Head of caudate nucleus (tissue), 42 donors: ENCODE measurements around the gene TLE4.
A peak's percentile ranks its signal among the peaks of the same experiment; 100 is the strongest.
"Not testable (repeated sequence)": the region's sequence is repeated elsewhere in the genome, so short reads cannot be mapped to it uniquely, and the experiment has no call there.

ENCODE experiments used
- DNase-seq, 42 donors: peaks; one replicate each; pipeline versions ENCODE4 v3.0.0 to v3.0.0-alpha.2; 2020 to 2021; ENCODE audit warnings: mixed read lengths in 7 of 42
- intact Hi-C: fragments of 100-400 bp; cut with DNase I; formaldehyde crosslinking; loops from one replicate; pipeline ENCODE4 v1.15.0; 2022

Gene TLE4

DNA sequence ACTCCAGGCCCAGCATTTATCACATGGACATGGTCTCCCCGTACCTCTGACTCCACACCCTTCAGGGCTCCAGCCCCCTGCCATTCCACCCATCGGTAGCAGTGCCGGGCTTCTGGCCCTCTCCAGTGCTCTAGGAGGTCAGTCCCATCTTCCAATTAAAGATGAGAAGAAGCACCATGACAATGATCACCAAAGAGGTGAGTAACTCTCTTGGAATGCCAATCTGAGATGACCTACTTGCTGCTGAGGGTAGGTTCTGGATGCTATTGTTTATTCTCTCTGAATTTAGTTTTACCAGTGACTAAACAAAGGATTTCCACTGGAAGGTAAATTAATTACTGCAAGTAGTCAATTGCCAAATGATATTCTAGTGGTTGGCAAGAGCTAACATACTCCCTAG is 80.8 kb downstream of the TLE4 start:
- DNase-seq: no peak
- intact Hi-C loops: no loop called here

DNA sequence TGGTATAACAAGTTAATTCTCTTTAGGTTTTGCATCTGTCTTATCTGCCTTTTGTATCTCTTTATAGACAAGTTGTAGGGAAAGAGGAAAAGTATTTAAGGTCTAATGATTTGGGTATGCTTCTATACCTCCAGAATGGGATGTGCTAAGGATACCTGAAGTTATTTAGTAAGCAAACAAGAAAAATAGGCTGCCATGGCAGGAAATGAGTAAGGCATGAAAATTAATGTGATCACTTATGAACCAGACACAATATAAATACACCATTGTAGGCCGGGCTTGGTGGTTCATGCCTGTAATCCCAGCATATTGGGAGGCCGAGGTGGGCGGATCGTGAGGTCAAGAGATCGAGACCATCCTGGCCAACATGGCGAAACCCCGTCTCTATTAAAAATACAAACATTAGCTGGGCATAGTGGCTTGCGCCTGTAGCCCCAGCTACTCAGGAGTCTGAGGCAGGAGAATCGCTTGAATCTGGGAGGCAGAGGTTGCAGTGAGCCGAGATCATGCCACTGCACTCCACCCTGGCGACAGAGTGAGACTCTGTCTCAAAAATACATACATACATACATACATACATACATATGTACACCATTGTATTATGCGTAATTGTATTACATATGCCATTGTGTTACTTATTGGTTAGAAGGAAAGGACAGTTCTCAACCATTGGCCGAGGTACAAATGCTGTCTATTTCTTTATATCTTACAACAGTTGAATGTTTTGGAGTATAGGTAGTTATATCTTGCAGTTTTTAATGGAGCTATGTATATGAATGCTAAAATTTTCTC is 83.0 kb downstream of the TLE4 start:
- DNase-seq, intact Hi-C loops: not testable (repeated sequence)

DNA sequence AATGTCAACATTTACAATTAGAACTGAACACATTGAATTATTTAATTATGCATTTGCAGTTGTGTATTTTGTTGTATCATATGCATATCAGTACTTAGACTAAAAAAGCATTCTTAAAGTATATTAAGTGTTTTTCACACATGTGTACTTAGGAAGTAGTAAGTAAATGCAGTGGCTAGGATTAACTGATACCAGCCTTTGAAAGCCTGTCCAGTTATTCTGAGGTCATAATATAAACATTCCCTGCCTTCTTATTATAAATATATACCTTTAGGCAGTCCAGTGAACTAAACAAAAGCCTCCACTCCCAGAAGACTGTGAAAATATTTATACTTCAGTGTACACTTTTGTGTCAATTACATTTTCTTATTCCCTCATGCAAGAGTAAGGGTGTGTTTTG is 83.8 kb downstream of the TLE4 start:
- DNase-seq: no peak
- intact Hi-C loops: no loop called here

DNA sequence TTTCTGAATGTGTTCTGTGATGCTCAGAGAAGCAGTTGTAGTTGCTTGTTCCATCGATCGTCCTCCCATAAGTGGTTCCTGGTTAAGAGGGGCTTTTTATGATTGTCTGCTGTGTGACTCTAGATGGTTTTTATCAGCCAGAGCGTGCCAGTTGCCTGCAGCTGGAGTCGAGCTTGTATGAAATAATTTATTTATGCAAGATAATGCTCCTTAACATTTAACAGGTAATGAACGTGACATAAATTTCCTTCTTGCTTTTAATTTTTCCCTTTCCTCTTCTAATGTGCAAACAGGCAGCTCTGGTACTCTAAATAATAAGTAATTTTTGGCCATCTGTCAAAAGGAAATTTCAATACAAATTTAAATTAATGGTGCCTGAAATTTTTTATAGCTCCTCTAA is 84.4 kb downstream of the TLE4 start:
- no peak for DNase-seq
- intact Hi-C loops: no loop called here

DNA sequence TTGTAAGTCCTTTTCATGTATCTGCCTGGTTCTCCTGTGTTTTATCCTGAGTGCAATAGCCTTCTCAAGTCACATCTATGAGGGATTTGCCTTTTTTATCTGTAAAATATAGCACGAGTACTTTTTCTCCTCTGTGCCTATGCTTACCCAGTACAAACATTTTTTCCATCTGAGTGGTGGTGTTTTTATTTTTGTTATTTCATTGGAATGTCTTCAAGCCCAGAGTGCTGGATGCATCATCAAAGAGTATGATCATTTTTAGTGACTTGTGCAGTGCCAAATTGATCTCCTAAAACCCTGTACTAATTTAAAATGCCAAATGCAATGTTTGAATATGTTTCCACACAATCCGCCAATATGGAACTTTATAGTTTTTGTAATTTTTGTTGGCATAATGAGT is 86.1 kb downstream of the TLE4 start:
- intact Hi-C loops: no loop called here
- DNase-seq: no peak

- no peak for DNase-seq
- intact Hi-C loops: no loop called here
Observed at GRCh38 chr9:79658926-79659325, 87.2 kb downstream of the TLE4 start.

GRCh38 chr9:79660615-79661014 is 88.8 kb downstream of the TLE4 start:
- intact Hi-C loops: loop anchor here (10.0 kb wide), 1 partner anchor 86 kb away; the partner anchor contains the start of gene TLE4
- peak in 1 of 42 donors; percentile 9 for DNase-seq

DNA sequence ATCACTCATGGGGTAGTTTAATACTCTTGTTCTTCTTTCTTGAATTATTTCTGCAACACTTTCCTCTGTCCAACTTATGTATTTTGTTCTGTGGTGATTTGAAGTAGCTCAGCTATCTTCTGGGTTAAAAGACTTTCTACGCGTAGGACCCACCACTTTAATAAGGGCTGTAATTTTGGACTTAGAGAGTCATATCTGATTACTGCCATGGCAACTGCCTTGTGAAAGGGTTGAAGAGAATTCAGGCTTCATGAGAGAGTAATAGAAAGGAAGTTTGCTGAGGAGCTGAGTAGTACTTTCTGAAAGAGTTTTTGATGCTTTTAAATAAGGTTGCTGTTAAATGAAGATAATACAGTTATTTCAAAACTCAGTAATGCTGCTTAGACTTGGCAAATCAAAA is 89.5 kb downstream of the TLE4 start:
- intact Hi-C loops: loop anchor here (10.0 kb wide), 1 partner anchor 86 kb away; the partner anchor contains the start of gene TLE4
- no peak for DNase-seq

DNA sequence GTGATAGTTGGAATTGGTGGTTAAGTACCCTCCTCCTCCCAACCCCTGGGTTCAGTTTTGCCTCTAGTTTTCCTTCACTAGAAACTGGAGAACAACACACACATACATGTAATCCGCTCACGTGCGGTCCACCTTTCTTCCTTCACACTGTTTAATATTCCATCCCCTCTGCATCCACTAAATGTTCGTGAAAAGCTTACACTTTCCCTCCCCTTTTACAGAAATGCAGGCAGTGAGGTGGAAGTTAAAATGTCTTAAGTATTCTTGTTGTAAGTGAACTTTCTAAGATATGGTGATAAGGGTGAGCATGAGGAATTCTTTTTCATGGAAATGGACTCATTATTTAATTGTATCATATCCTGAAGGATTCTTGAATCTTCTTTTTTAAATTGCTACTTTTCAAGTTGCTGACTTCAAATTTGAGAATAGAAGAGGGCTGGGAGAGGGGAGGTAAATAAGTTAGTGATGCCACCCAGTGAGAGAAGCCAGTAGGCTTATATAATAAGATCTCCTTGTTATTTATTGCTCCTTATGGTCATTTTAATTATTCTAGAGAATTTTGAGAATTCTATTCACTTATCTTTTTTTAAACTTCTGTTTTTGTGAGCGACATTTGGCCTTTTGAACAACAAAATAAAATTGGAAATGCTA is 90.2 kb downstream of the TLE4 start:
- no peak for DNase-seq
- intact Hi-C loops: loop anchor here (10.0 kb wide), 1 partner anchor 87 kb away; the partner anchor contains the start of gene TLE4

GRCh38 chr9:79662537-79662956 is 90.8 kb downstream of the TLE4 start:
- intact Hi-C loops: loop anchor here (10.0 kb wide), 1 partner anchor 88 kb away; the partner anchor contains the start of gene TLE4
- no peak for DNase-seq

DNA sequence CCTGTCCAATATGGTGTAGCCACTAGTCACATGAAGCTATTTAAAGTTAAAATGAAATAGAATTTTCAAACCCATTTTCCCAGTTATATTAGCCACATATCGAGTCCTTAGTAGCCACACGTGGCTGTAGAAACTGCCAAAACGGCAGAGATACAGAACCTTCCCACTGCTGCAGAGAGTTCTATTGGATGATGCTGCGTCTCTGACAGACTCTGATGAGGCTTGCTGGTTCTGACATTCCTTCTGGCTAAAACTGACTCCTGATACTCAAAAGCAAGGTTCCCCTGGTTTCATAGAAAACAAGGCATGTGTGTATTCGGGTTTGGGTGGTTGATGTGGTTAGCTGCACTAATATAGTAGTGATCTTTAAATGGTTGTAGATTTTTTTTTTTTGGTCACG is 91.5 kb downstream of the TLE4 start:
- intact Hi-C loops: loop anchor here (10.0 kb wide), 1 partner anchor 88 kb away; the partner anchor contains the start of gene TLE4
- no peak for DNase-seq

GRCh38 chr9:79663878-79664277 is 92.1 kb downstream of the TLE4 start:
- DNase-seq: peak in 2 of 42 donors; percentile 34 to 50
- intact Hi-C loops: loop anchor here (10.0 kb wide), 1 partner anchor 89 kb away; the partner anchor contains the start of gene TLE4

GRCh38 chr9:79664375-79664831 is 92.6 kb downstream of the TLE4 start:
- intact Hi-C loops: loop anchor here (10.0 kb wide), 1 partner anchor 90 kb away; the partner anchor contains the start of gene TLE4
- peak in 1 of 42 donors; percentile 43 for DNase-seq

GRCh38 chr9:79665369-79665768 is 93.6 kb downstream of the TLE4 start:
- intact Hi-C loops: loop anchor here (10.0 kb wide), 1 partner anchor 91 kb away; the partner anchor contains the start of gene TLE4

DNA sequence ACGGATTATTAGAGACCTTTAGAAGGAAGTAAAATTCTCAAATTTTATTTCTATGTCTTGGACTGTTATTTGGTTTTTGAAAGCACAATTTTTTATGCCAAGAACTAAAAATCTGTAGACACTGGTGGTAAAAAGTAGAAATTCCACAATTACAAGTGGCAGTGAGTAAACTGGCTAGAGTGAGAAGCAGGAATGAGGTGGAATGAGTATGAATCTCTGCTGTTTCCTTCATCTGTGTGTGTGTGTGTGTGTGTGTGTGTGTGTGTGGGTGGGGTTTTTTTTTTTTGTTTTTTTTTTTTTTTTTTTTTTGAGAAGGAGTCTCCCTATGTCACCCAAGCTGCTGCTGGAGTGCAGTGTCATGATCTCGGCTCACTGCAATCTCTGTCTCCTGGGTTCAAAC is 94.2 kb downstream of the TLE4 start:
- DNase-seq: no peak
- intact Hi-C loops: loop anchor here (10.0 kb wide), 1 partner anchor 91 kb away; the partner anchor contains the start of gene TLE4

More at GRCh38 chr9:79665369-79665768, 93.6 kb downstream of the TLE4 start:
- DNase-seq: no peak

GRCh38 chr9:79667120-79667519 is 95.4 kb downstream of the TLE4 start:
- intact Hi-C loops: loop anchor here (10.0 kb wide), 1 partner anchor 92 kb away; the partner anchor contains the start of gene TLE4
- DNase-seq: no peak

DNA sequence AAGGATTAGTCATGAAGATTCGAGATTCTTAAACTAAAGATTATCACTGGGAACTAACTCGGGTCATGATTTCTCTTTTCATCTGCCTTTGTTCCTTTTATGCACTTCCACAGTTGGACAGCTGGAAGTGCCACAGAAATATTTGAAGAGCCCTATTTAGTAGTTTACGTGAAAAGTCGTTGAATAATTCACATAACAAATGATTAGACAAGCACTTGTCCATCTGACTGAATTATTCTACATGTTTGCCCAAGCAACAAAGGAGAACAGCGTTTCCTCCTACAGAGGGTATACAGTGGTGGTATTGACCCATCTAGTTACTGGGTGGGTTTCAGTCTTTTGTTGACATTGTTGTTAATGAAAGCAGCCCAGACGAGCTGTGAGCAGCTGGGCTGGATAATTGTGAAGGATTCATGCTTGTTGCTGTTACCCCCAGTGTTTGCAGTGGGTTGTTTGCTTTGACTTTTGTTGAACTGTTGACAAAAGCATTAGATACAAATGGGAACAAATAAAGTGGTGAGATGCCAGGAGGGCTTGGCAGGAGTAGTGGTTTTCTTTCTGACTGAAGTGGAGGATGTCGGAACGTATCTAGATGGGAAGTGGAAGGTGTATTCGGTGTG is 96.2 kb downstream of the TLE4 start:
- DNase-seq: peak in 1 of 42 donors; percentile 5
- intact Hi-C loops: loop anchor here (10.0 kb wide), 1 partner anchor 93 kb away; the partner anchor contains the start of gene TLE4

DNA sequence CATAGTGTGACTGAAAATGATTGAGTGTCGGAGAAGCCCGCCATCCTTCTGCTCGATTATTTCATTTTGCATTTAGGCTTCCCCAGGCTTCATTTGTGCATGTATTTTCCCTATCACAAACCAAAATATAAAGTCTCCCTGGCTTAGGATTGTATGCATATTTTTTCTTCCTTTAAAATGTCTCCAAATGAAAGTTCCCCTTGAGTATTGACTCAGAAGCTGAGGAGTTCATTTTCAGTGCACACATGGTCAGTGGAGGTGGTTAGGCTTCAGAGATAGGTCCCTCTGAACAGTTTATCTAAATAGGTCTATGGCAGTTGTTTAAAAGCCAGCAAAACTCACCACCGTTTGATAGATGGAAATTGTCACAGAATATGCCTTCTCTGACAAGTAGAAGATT is 97.2 kb downstream of the TLE4 start:
- intact Hi-C loops: loop anchor here (10.0 kb wide), 1 partner anchor 94 kb away; the partner anchor contains the start of gene TLE4

GRCh38 chr9:79670269-79670961 is 98.7 kb downstream of the TLE4 start:
- DNase-seq: no peak

More for the DNA sequence above, 97.2 kb downstream of the TLE4 start:
- DNase-seq: no peak

More at GRCh38 chr9:79670269-79670961, 98.7 kb downstream of the TLE4 start:
- intact Hi-C loops: no loop called here
